ENCODE data around the gene ARHGEF28. TPM values are rescaled to one million over a fixed set of nuclear protein-coding genes. Genes with fewer than 3 reads are reported as not detected.

Gene ARHGEF28
- total RNA-seq, 4 donors from 2014 or later = 13.3 to 19.0 (median 16.9) TPM

GRCh38 chr5:73823508-73823925, 197.5 kb downstream of the ARHGEF28 start:
- Histone ChIP-seq H3K9me3 (no peaks in the 10 kb centered on the region), H3K36me3 (no peaks in the 10 kb centered on the region), H3K4me3 (no peak overlapping the region), H3K4me1 (no peaks in the 10 kb centered on the region), H3K27me3 (no peaks in the 10 kb centered on the region), H3K27ac (no peak overlapping the region)
- TF ChIP-seq POLR2A (IDR thresholded peaks at IDR 0.05) (no peak), CTCF (IDR thresholded peaks at IDR 0.05) (no peak)
- DNase-seq = no peak

GRCh38 chr5:73825199-73825598, 199.2 kb downstream of the ARHGEF28 start:
- H3K4me3 ChIP-seq = no peak overlapping the region
- H3K9me3 ChIP-seq = no peaks in the 10 kb centered on the region
- H3K27me3 ChIP-seq = no peaks in the 10 kb centered on the region
- DNase-seq = no peak
- H3K36me3 ChIP-seq = no peaks in the 10 kb centered on the region
- H3K27ac ChIP-seq = no peak overlapping the region
- TF ChIP-seq CTCF (IDR thresholded peaks at IDR 0.05) (no peak), POLR2A (IDR thresholded peaks at IDR 0.05) (no peak)
- no peaks in the 10 kb centered on the region for H3K4me1 ChIP-seq

- no peaks in the 10 kb centered on the region for H3K27me3 ChIP-seq
- no peaks in the 10 kb centered on the region for H3K36me3 ChIP-seq
- H3K4me3 ChIP-seq = no peak overlapping the region
- no peak for TF ChIP-seq CTCF (IDR thresholded peaks at IDR 0.05)
- no peak for TF ChIP-seq POLR2A (IDR thresholded peaks at IDR 0.05)
- H3K4me1 ChIP-seq = no peaks in the 10 kb centered on the region
- no peaks in the 10 kb centered on the region for H3K9me3 ChIP-seq
- no peak overlapping the region for H3K27ac ChIP-seq
- no peak for DNase-seq
Observed at GRCh38 chr5:73825736-73826135, 199.7 kb downstream of the ARHGEF28 start.

GRCh38 chr5:73826301-73827105, 200.5 kb downstream of the ARHGEF28 start:
- H3K27me3 ChIP-seq = no peaks in the 10 kb centered on the region
- H3K9me3 ChIP-seq = no peaks in the 10 kb centered on the region
- TF ChIP-seq CTCF (IDR thresholded peaks at IDR 0.05) (no peak), POLR2A (IDR thresholded peaks at IDR 0.05) (no peak)
- no peak for DNase-seq
- no peaks in the 10 kb centered on the region for H3K4me1 ChIP-seq
- H3K27ac ChIP-seq = no peak overlapping the region
- no peaks in the 10 kb centered on the region for H3K36me3 ChIP-seq
- H3K4me3 ChIP-seq = no peak overlapping the region

- H3K27ac ChIP-seq = no peak overlapping the region
- TF ChIP-seq POLR2A (IDR thresholded peaks at IDR 0.05) (no peak), CTCF (IDR thresholded peaks at IDR 0.05) (no peak)
Observed at GRCh38 chr5:73827106-73827450, 201.1 kb downstream of the ARHGEF28 start.

More at GRCh38 chr5:73827106-73827450, 201.1 kb downstream of the ARHGEF28 start:
- Histone ChIP-seq H3K36me3 (no peaks in the 10 kb centered on the region), H3K4me1 (no peaks in the 10 kb centered on the region), H3K4me3 (no peak overlapping the region), H3K9me3 (no peaks in the 10 kb centered on the region), H3K27me3 (no peaks in the 10 kb centered on the region)
- DNase-seq = no peak
